Endothelial cell of umbilical vein (primary cell): ENCODE results near the gene ARSD. TPM values are rescaled to one million over a fixed set of nuclear protein-coding genes. Genes with fewer than 3 reads are reported as not detected.
A peak's percentile ranks its signal among the peaks of the same experiment; 100 is the strongest.
"Not testable (repeated sequence)": the region's sequence is repeated elsewhere in the genome, so short reads cannot be mapped to it uniquely, and the experiment has no call there.

Experiments
- BruUV-seq: library from RNA; stranded (reverse); fragments of 400-500 nt; replicated peaks from 2 replicates; lab custom pipeline; 2021; lab: Mats Ljungman, UMichigan
- CTCF ChIA-PET: fragments of 300-600, 350-600 bp; sonication (Branson Sonifier 250); formaldehyde crosslinking; loops from one replicate; lab custom pipeline; 2021; ENCODE audit warnings: antibody characterized with exemption, inconsistent platforms; lab: Charles Lee
- POLR2A ChIA-PET: fragments of 300-600, 350-600 bp; sonication (Branson Sonifier 250); formaldehyde crosslinking; loops from one replicate; lab custom pipeline; 2021; ENCODE audit warnings: antibody characterized with exemption, inconsistent platforms; lab: Charles Lee
- DNase-seq: peaks from one replicate; pipeline ENCODE4 v3.0.0-alpha.2; 2011; ENCODE audit warnings: low read depth, low spot score
- FAIRE-seq: peaks from 2 replicates; lab custom pipeline; 2011; peaks lifted over from hg19 to GRCh38; lab: Jason Lieb, UNC
- H2AFZ ChIP-seq: 2 replicates; pipeline ENCODE4 v1.6.0; 2012; ENCODE audit warnings: low read depth, low read length, control low read depth, inconsistent platforms
- H3K27ac ChIP-seq: 2 replicates; pipeline ENCODE4 v1.5.1; 2011; ENCODE audit warnings: low read depth, mild to moderate bottlenecking, control low read depth, low read length, moderate library complexity; ENCODE audit not compliant: insufficient read depth
- H3K27me3 ChIP-seq, 2 experiments: 2 replicates each; pipeline versions ENCODE4 v1.6.0 to v1.6.1; 2011; ENCODE audit warnings: low read length in 2 of 2, mixed read lengths in 1 of 2; ENCODE audit not compliant: control insufficient read depth in 2 of 2, insufficient read depth in 2 of 2
- H3K36me3 ChIP-seq, 2 experiments: 2 replicates in 1 of 2; 3 replicates in 1 of 2; pipeline ENCODE4 v1.5.1; 2011; ENCODE audit warnings: low read length in 2 of 2, mild to moderate bottlenecking in 1 of 2, moderate library complexity in 1 of 2; ENCODE audit not compliant: control insufficient read depth in 2 of 2, insufficient read depth in 2 of 2; ENCODE audit errors: extremely low read depth in 1 of 2
- H3K4me1 ChIP-seq: 3 replicates; pipeline ENCODE4 v1.5.1; 2011; ENCODE audit warnings: mild to moderate bottlenecking, low read length; ENCODE audit not compliant: control insufficient read depth, insufficient read depth; ENCODE audit errors: extremely low read depth
- H3K4me2 ChIP-seq: 2 replicates; pipeline ENCODE4 v1.6.1; 2011; ENCODE audit warnings: low read length, control low read depth, mixed read lengths; ENCODE audit not compliant: insufficient read depth
- H3K4me3 ChIP-seq, 3 experiments: fragments of 200-600 bp in 1 of 3; sonication (generic), shearing (Covaris generic) in 1 of 3; replicated peaks in 1 of 3; 2 replicates each; pipeline ENCODE4 v1.5.1; 2011 to 2016; ENCODE audit warnings: control low read depth in 3 of 3, low read length in 3 of 3, mild to moderate bottlenecking in 2 of 3, inconsistent platforms in 1 of 3, low read depth in 1 of 3, moderate library complexity in 1 of 3; ENCODE audit not compliant: insufficient read depth in 1 of 3
- H3K79me2 ChIP-seq: 2 replicates; pipeline ENCODE4 v1.6.0; 2012; ENCODE audit warnings: low read length, inconsistent platforms; ENCODE audit not compliant: control insufficient read depth, insufficient read depth
- H3K9ac ChIP-seq: replicated peaks from 2 replicates; pipeline ENCODE3; 2011; ENCODE audit warnings: low read length, control low read depth; ENCODE audit not compliant: insufficient read depth; ENCODE audit errors: extremely low read depth
- H3K9me1 ChIP-seq: replicated peaks from 3 replicates; pipeline ENCODE4 v1.6.0; 2011; ENCODE audit warnings: mild to moderate bottlenecking, low read length; ENCODE audit not compliant: control insufficient read depth, insufficient read depth; ENCODE audit errors: extremely low read depth
- H3K9me3 ChIP-seq: replicated peaks from 2 replicates; pipeline ENCODE4 v1.5.1; 2012; ENCODE audit warnings: low read length, inconsistent platforms; ENCODE audit not compliant: control insufficient read depth, insufficient read depth
- H4K20me1 ChIP-seq: replicated peaks from 2 replicates; pipeline ENCODE3; 2011; ENCODE audit warnings: mild to moderate bottlenecking, low read length; ENCODE audit not compliant: control insufficient read depth, insufficient read depth; ENCODE audit errors: extremely low read depth
- CTCF ChIP-seq, 2 donors: IDR thresholded peaks; 1 replicate in 1 of 2; 2 replicates in 1 of 2; pipeline ENCODE4 v1.5.1; 2011; ENCODE audit warnings: low read length in 2 of 2, mild to moderate bottlenecking in 2 of 2, moderate library complexity in 2 of 2, control low read depth in 1 of 2, inconsistent platforms in 1 of 2, low read depth in 1 of 2; ENCODE audit not compliant: insufficient read depth in 1 of 2; ENCODE audit errors: extremely low read depth in 1 of 2
- EZH2 ChIP-seq: IDR thresholded peaks from 2 replicates; pipeline ENCODE4 v1.6.1; 2012; ENCODE audit warnings: borderline replicate concordance, low read depth, mild to moderate bottlenecking, moderate library complexity, low read length, inconsistent platforms; ENCODE audit not compliant: severe bottlenecking
- FOS ChIP-seq: IDR thresholded peaks from 2 replicates; pipeline ENCODE4 v1.6.1; 2011; ENCODE audit warnings: mild to moderate bottlenecking, low read length, moderate library complexity, borderline replicate concordance; ENCODE audit not compliant: insufficient read depth
- GATA2 ChIP-seq: IDR thresholded peaks from 2 replicates; pipeline ENCODE4 v1.7.0; 2011; ENCODE audit warnings: low read depth, mild to moderate bottlenecking, moderate library complexity, mixed read lengths, low read length; ENCODE audit not compliant: insufficient read length, insufficient read depth
- JUN ChIP-seq: IDR thresholded peaks from 2 replicates; pipeline ENCODE4 v1.6.1; 2011; ENCODE audit warnings: borderline replicate concordance, low read depth; ENCODE audit not compliant: insufficient read length, insufficient read depth
- MYC ChIP-seq: IDR thresholded peaks from one replicate; pipeline ENCODE4 v1.6.1; 2011; ENCODE audit warnings: mild to moderate bottlenecking, low read depth, low read length
- POLR2A ChIP-seq: IDR thresholded peaks from 2 replicates; pipeline ENCODE4 v1.6.1; 2012; ENCODE audit warnings: low read depth, mild to moderate bottlenecking, control low read depth, low read length
- dilution Hi-C: fragments of 300-500 bp; cut with MboI; formaldehyde crosslinking; loops from one replicate; pipeline ENCODE4 v1.15.0; 2019; ENCODE audit warnings: low sequenced_read_pairs; ENCODE audit not compliant: extremely low pct_ligation_motif_present
- intact Hi-C: fragments of 100-400 bp; cut with micrococcal nuclease; formaldehyde crosslinking; loops from one replicate; pipeline ENCODE4 v1.10.0; 2022
- polyA plus RNA-seq, 4 experiments: library from polyadenylated mRNA; depleted of rRNA in 3 of 4; stranded (reverse) in 3 of 4; unstranded in 1 of 4; fragments of >200 nt; gene quantifications; 2 replicates each; pipeline versions ENCODE4 v1.2.1 to v1.2.3, GENCODE V29; 2011 to 2012; ENCODE audit warnings: missing spikeins in 1 of 4
- total RNA-seq: library from RNA; stranded (reverse); gene quantifications from 2 replicates; pipeline ENCODE4 v1.2.3, GENCODE V29; 2021

ARSD gene
- total and polyA plus RNA-seq, 2 donors (not counting 3 experiments of a cell fraction or from before 2014, with no cell fraction given): 15.5 to 18.6 TPM

GRCh38 chrX:2892816-2893215 is 36.3 kb downstream of the ARSD start:
- DNase-seq: no peak
- H3K9ac ChIP-seq: no peak overlapping the region
- intact Hi-C loops (no loop called here), dilution Hi-C loops (no loop called here)
- no peaks in the 10 kb centered on the region for H3K9me1 ChIP-seq
- H3K27me3 ChIP-seq: no peaks in the 10 kb centered on the region
- no peaks in the 10 kb centered on the region for H3K79me2 ChIP-seq
- no peaks in the 10 kb centered on the region for H3K9me3 ChIP-seq
- no TSS peak for BruUV-seq
- no peak overlapping the region for H3K4me3 ChIP-seq
- H3K4me1 ChIP-seq: peaks cover 6% of the 10 kb centered on the region
- no peaks in the 10 kb centered on the region for H4K20me1 ChIP-seq
- no peak overlapping the region for H3K27ac ChIP-seq
- H2AFZ ChIP-seq: no peak overlapping the region
- FAIRE-seq: no peak
- ChIA-PET CTCF (no interaction called here), POLR2A (no interaction called here)
- no peaks in the 10 kb centered on the region for H3K36me3 ChIP-seq
- TF ChIP-seq JUN (no peak), CTCF (IDR thresholded peaks at IDR 0.05; ENCODE audit: extremely low read depth in 1 of 2, insufficient read depth in 1 of 2, low read depth in 1 of 2, low read length in 2 of 2) (no peak), FOS (no peak), MYC (no peak), EZH2 (no peak), GATA2 (no peak), POLR2A (no peak)
- H3K4me2 ChIP-seq: no peak overlapping the region

GRCh38 chrX:2890536-2891460 is 38.3 kb downstream of the ARSD start:
- DNase-seq, intact Hi-C loops, dilution Hi-C loops, CTCF ChIA-PET, H2AFZ ChIP-seq, H3K9ac ChIP-seq, H4K20me1 ChIP-seq, H3K4me3 ChIP-seq, POLR2A ChIA-PET, H3K9me3 ChIP-seq, H3K4me2 ChIP-seq, H3K79me2 ChIP-seq, BruUV-seq, H3K4me1 ChIP-seq, H3K27me3 ChIP-seq, H3K9me1 ChIP-seq, H3K27ac ChIP-seq, H3K36me3 ChIP-seq: not testable (repeated sequence)
- FAIRE-seq: peak; percentile 70
